ENCODE data around the gene ZNF768.

- TF ChIP-seq POLR2A (IDR thresholded peaks at IDR 0.05; ENCODE audit: low read depth, low read length) (no peak), POLR2AphosphoS5 (IDR thresholded peaks at IDR 0.05; ENCODE audit: low read depth, low read length) (no peak), TAF1 (IDR thresholded peaks at IDR 0.05; ENCODE audit: borderline replicate concordance, low read depth, low read length) (no peak)
Measured at GRCh38 chr16:30565984-30566383, 39.6 kb upstream of the ZNF768 start.

Measured in GM12892 (cell line).